ENCODE measurements around the gene DCUN1D3. TPM values are rescaled to one million over a fixed set of nuclear protein-coding genes. Genes with fewer than 3 reads are reported as not detected.
A peak's percentile ranks its signal among the peaks of the same experiment; 100 is the strongest.

The DCUN1D3 gene
- total RNA-seq, 1 experiment from 2014 or later, result 16.4 TPM

GRCh38 chr16:20905576-20905975 is 5.4 kb upstream of the DCUN1D3 start:
- intact Hi-C loops (cut with micrococcal nuclease), result loop anchor here (10.0 kb wide), 1 partner anchor 399 kb away; no protein-coding TSS in a partner anchor
- ChIA-PET POLR2A (no interaction called here), RAD21 (ENCODE audit: low non-redundant PET in 1 of 2, low total read pairs in 2 of 2, uncharacterized antibody in 2 of 2, unreplicated experiment in 2 of 2) (interaction anchor here in 1 of 2 experiments (1.4 kb wide), 1 partner anchor 178 kb away, joined by 4 read pairs; no protein-coding TSS in a partner anchor), CTCF (no interaction called here)
- Histone ChIP-seq H3K79me2 (ENCODE audit: insufficient read depth, low read length) (peaks cover 20% of the 10 kb centered on the region), H3K4me2 (ENCODE audit: low read length) (peak overlapping the region; percentile 63), H2AFZ (ENCODE audit: low read depth, low read length, poor library complexity, severe bottlenecking) (no peak overlapping the region), H3K9ac (ENCODE audit: low read length) (peak overlapping the region; percentile 15; the same call in 1 of the 2 replicates), H3K36me3 (ENCODE audit: control insufficient read depth in 1 of 2, insufficient read depth in 2 of 2, low read length in 2 of 2) (no peaks in the 10 kb centered on the region), H3K9me2 (ENCODE audit: insufficient read depth) (no peaks in the 10 kb centered on the region), H3K4me1 (ENCODE audit: control insufficient read depth in 1 of 2, insufficient read depth in 2 of 2, low read length in 2 of 2) (peaks cover 61 to 83% of the 10 kb centered on the region in 2 experiments), H3K27me3 (ENCODE audit: insufficient read depth, low read length) (no peaks in the 10 kb centered on the region), H3K4me3 (replicated peaks in 1 of 2; ENCODE audit: low read depth in 1 of 2, low read length in 2 of 2) (no peak overlapping the region), H4K20me1 (ENCODE audit: insufficient read depth) (no peaks in the 10 kb centered on the region), H3K9me3 (ENCODE audit: control insufficient read depth in 1 of 2, insufficient read depth in 1 of 2, low read depth in 1 of 2, low read length in 2 of 2) (no peaks in the 10 kb centered on the region), H3K27ac (ENCODE audit: low read depth, low read length) (peak overlapping the region; percentile 85)
- TF ChIP-seq ZFX (IDR thresholded peaks at IDR 0.05) (no peak), ZNF274 (IDR thresholded peaks at IDR 0.05; ENCODE audit: low read depth, low read length) (no peak), POLR2AphosphoS5 (IDR thresholded peaks at IDR 0.05; ENCODE audit: low read depth, low read length) (no peak), POLR2A (IDR thresholded peaks at IDR 0.05; ENCODE audit: borderline replicate concordance, extremely low read depth, insufficient read depth, insufficient read length) (no peak), YY1 (IDR thresholded peaks at IDR 0.05; ENCODE audit: extremely low read depth, insufficient replicate concordance, low read depth, low read length) (no peak), JUND (IDR thresholded peaks at IDR 0.05) (no peak), SRF (IDR thresholded peaks at IDR 0.05; ENCODE audit: low read depth) (no peak), CEBPB (IDR thresholded peaks at IDR 0.05; ENCODE audit: low read depth) (no peak), EZH2 (IDR thresholded peaks at IDR 0.05) (no peak), CTCF (IDR thresholded peaks at IDR 0.05 in 2 of 3, conservative IDR thresholded peaks at IDR 0.05 in 1 of 3; ENCODE audit: borderline replicate concordance in 1 of 3, insufficient read depth in 1 of 3, low read depth in 2 of 3, low read length in 2 of 3) (no peak), RAD21 (IDR thresholded peaks at IDR 0.05; ENCODE audit: low read depth) (no peak), FOSL1 (IDR thresholded peaks at IDR 0.05; ENCODE audit: low read depth) (no peak), EGR1 (IDR thresholded peaks at IDR 0.05; ENCODE audit: low read depth) (no peak), SP1 (IDR thresholded peaks at IDR 0.05; ENCODE audit: low read depth) (no peak), ATF3 (IDR thresholded peaks at IDR 0.05) (no peak), CBX3 (IDR thresholded peaks at IDR 0.05; ENCODE audit: low read depth) (no peak), ZBTB33 (IDR thresholded peaks at IDR 0.05; ENCODE audit: extremely low read depth, insufficient replicate concordance, low read length) (no peak), MAX (IDR thresholded peaks at IDR 0.05) (no peak), ELF1 (IDR thresholded peaks at IDR 0.05; ENCODE audit: borderline replicate concordance, low read depth) (no peak), TCF7L2 (IDR thresholded peaks at IDR 0.05; ENCODE audit: borderline replicate concordance, extremely low read depth, insufficient read depth, insufficient read length) (no peak)
- no peak for ATAC-seq
- BruUV-seq (replicated peaks), result no TSS peak
- no peak for DNase-seq (ENCODE audit: low read depth, low spot score)
